Measurements from ENCODE around the gene FRAS1. TPM values are rescaled to one million over a fixed set of nuclear protein-coding genes. Genes with fewer than 3 reads are reported as not detected.
"Not testable (repeated sequence)": the region's sequence is repeated elsewhere in the genome, so short reads cannot be mapped to it uniquely, and the experiment has no call there.

The FRAS1 gene
- total RNA-seq, 4 donors from 2014 or later = 3.1 to 11.4 (median 6.7) TPM

DNA sequence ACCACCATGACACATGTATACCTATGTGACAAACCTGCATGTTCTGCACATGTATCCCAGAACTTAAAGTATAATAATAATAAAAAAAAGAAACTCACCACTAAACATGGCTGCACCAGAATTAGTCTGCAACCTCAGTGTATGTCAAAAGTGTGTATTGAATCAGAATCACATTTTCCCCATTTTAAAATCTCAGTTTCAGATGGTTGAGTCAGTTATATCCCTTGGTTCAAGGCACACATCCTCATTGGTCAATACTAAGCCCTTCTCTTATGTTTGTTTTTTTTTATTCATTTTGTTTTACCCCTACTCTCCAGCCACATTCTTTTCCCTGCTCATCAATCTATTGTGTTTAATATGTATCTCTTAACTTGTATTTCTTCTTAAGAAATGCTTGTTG, 436.6 kb downstream of the FRAS1 start:
- no peak for DNase-seq
- TF ChIP-seq, protein P1, sequence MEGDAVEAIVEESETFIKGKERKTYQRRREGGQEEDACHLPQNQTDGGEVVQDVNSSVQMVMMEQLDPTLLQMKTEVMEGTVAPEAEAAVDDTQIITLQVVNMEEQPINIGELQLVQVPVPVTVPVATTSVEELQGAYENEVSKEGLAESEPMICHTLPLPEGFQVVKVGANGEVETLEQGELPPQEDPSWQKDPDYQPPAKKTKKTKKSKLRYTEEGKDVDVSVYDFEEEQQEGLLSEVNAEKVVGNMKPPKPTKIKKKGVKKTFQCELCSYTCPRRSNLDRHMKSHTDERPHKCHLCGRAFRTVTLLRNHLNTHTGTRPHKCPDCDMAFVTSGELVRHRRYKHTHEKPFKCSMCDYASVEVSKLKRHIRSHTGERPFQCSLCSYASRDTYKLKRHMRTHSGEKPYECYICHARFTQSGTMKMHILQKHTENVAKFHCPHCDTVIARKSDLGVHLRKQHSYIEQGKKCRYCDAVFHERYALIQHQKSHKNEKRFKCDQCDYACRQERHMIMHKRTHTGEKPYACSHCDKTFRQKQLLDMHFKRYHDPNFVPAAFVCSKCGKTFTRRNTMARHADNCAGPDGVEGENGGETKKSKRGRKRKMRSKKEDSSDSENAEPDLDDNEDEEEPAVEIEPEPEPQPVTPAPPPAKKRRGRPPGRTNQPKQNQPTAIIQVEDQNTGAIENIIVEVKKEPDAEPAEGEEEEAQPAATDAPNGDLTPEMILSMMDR (IDR thresholded peaks at IDR 0.05) = no peak
- no peak for TF ChIP-seq POLR2A (IDR thresholded peaks at IDR 0.05)
- Histone ChIP-seq H3K36me3 (no peaks in the 10 kb centered on the region), H3K27me3 (no peaks in the 10 kb centered on the region), H3K27ac (no peak overlapping the region), H3K9me3 (no peaks in the 10 kb centered on the region), H3K4me3 (no peak overlapping the region), H3K4me1 (no peaks in the 10 kb centered on the region)
- intact Hi-C loops (cut with DNase I) = no loop called here

DNA sequence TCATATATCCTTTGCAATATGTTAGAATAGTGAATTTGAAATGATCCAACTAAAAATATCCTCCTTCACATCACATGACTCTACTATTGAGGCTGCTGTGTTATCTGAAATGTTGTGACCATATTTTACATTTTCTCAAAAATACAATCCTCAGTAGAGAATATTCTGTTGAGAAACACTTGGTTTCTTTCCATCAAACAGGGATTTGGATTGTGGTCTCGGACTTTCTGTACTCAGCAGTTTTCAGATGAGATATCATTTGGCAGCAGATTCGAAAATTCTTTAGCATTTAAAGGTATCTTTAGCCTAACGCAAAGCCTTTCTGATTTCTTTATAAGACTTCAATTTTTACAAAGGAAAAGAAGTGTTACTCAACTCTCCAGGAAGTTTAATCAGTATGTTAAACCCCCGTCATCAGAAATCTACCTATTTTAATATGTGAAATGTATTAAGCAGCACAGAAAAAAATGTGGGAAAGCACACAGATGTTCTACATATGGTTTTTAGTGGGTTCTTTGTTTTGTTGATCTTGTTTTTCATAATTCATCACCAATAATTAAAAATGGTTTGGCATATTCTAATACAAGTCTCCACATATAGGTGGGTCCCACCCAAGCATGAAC, 439.0 kb downstream of the FRAS1 start:
- intact Hi-C loops (cut with DNase I) = no loop called here
- H3K27me3 ChIP-seq = no peaks in the 10 kb centered on the region
- no peak overlapping the region for H3K4me3 ChIP-seq
- no peaks in the 10 kb centered on the region for H3K9me3 ChIP-seq
- H3K36me3 ChIP-seq = no peaks in the 10 kb centered on the region
- 70 to 77% methylated on average over 4 of the region's 4 CpGs for WGBS, 2 donors
- H3K27ac ChIP-seq = no peak overlapping the region
- no peaks in the 10 kb centered on the region for H3K4me1 ChIP-seq
- DNase-seq = no peak
- TF ChIP-seq, protein P1 (IDR thresholded peaks at IDR 0.05) = no peak
- TF ChIP-seq POLR2A (IDR thresholded peaks at IDR 0.05) = no peak

DNA sequence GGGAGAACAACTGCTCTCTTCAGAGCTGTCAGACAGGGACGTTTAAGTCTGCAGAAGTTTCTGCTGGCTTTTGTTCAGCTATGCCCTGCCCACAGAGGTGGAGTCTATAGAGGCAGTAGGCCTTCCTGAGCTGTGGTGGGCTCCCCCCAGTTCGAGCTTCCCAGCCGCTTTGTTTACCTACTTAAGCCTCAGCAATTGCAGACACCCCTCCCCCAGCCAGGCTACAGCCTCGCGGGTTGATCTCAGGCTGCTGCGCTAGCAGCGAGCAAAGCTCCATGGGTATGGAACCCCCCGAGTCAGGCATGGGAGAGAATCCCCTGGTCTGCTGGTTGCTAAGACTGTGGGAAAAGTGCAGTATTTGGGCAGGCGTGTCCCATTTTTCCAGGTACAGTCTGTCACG, 449.1 kb downstream of the FRAS1 start:
- H3K9me3 ChIP-seq; H3K27ac ChIP-seq; H3K4me3 ChIP-seq; H3K27me3 ChIP-seq; intact Hi-C loops (cut with DNase I); H3K4me1 ChIP-seq; DNase-seq; H3K36me3 ChIP-seq: not testable (repeated sequence)
- WGBS, 2 donors = 40 to 52% methylated on average over 2 to 5 of the region's 10 CpGs

DNA sequence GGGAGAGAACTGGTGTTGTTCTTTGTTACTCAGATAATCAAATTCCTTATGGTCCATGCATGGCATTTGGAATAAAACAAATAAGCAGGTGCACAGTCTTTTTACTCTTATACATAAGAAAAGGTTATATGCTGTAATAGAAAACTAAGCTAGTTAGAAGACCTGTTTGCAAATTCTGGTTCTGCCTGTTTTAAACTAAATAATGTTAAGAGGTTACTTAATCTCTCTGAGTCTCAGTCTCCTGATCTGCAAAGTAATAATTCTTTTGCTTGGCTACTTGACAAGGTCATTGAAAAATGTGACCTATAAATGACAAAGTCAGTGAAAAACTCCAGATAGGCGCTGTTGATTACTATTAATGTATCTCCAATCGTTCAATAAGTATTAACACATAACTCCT, 451.9 kb downstream of the FRAS1 start:
- no peaks in the 10 kb centered on the region for H3K4me1 ChIP-seq
- no peaks in the 10 kb centered on the region for H3K9me3 ChIP-seq
- peaks cover 0 to 5% (median 0%) of the 10 kb centered on the region in 3 donors for H3K36me3 ChIP-seq
- no peaks in the 10 kb centered on the region for H3K27me3 ChIP-seq
- no peak overlapping the region for H3K27ac ChIP-seq
- intact Hi-C loops (cut with DNase I) = no loop called here
- no peak for DNase-seq
- 75 to 76% methylated on average over 2 of the region's 2 CpGs for WGBS, 2 donors
- no peak overlapping the region for H3K4me3 ChIP-seq
- TF ChIP-seq, protein P1 (IDR thresholded peaks at IDR 0.05) = no peak
- TF ChIP-seq POLR2A (IDR thresholded peaks at IDR 0.05) = no peak

DNA sequence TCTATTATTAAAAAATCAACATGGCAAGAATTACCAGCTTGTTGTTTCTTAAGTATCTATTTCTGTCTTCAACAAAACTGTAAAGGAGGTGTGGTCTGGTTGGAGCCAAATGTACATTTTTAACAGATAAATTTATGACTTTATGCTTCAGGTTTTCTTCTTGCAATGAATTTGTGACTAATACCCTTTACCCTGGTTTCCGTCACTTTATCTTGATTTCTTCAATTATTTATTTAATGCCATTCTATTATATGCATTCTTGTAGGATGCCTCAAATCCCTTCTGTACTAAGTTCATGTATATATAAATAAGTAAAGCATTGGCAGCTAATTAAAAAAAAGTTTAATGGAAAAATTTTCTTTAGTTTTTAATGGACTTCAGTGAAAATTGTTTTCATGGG, 453.0 kb downstream of the FRAS1 start:
- WGBS, 2 donors = 64 to 73% methylated on average over 1 of the region's 1 CpG
- intact Hi-C loops (cut with DNase I) = loop anchor here (10.0 kb wide), 2 partner anchors 445 to 555 kb away; no protein-coding TSS in a partner anchor
- TF ChIP-seq, protein P1 (IDR thresholded peaks at IDR 0.05) = no peak
- no peak for TF ChIP-seq POLR2A (IDR thresholded peaks at IDR 0.05)

DNA sequence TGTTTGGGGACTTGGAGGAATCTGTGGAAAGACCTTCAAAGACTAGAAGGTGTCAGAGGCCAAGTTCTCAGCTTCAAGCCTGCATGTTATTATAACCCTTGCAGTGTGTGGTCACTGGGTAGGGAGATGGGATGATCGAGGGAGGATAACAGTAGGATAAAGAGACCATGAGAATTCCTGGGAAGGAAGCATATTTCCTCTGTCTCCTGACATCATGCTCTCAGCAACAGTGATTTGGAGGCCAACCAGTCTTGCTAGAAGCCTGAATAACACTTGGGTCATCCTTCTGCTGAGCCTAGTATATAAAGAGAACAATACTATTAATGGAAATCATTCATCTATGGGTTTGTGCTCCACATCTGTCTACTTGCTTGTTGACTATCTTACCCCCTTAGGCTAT, 453.6 kb downstream of the FRAS1 start:
- H3K4me1 ChIP-seq = no peaks in the 10 kb centered on the region
- DNase-seq = no peak
- no peaks in the 10 kb centered on the region for H3K27me3 ChIP-seq
- no peak overlapping the region for H3K4me3 ChIP-seq
- H3K36me3 ChIP-seq = peaks cover 0 to 5% (median 0%) of the 10 kb centered on the region in 3 donors
- TF ChIP-seq, protein P1 (IDR thresholded peaks at IDR 0.05) = no peak
- no peak for TF ChIP-seq POLR2A (IDR thresholded peaks at IDR 0.05)
- intact Hi-C loops (cut with DNase I) = loop anchor here (10.0 kb wide), 2 partner anchors 446 to 556 kb away; no protein-coding TSS in a partner anchor
- 18 to 31% methylated on average over 1 of the region's 1 CpG for WGBS, 2 donors
- H3K9me3 ChIP-seq = no peaks in the 10 kb centered on the region
- H3K27ac ChIP-seq = no peak overlapping the region

More for the DNA sequence above, 453.0 kb downstream of the FRAS1 start:
- H3K27ac ChIP-seq = no peak overlapping the region
- no peaks in the 10 kb centered on the region for H3K9me3 ChIP-seq
- no peaks in the 10 kb centered on the region for H3K27me3 ChIP-seq
- DNase-seq = no peak
- H3K4me3 ChIP-seq = no peak overlapping the region
- H3K36me3 ChIP-seq = peaks cover 0 to 5% (median 0%) of the 10 kb centered on the region in 3 donors
- H3K4me1 ChIP-seq = no peaks in the 10 kb centered on the region
